Measurements from ENCODE around the gene CHST2. TPM values are rescaled to one million over a fixed set of nuclear protein-coding genes. Genes with fewer than 3 reads are reported as not detected.

CHST2 gene
- total RNA-seq, 1 experiment from 2014 or later, result 0.26 TPM

DNA sequence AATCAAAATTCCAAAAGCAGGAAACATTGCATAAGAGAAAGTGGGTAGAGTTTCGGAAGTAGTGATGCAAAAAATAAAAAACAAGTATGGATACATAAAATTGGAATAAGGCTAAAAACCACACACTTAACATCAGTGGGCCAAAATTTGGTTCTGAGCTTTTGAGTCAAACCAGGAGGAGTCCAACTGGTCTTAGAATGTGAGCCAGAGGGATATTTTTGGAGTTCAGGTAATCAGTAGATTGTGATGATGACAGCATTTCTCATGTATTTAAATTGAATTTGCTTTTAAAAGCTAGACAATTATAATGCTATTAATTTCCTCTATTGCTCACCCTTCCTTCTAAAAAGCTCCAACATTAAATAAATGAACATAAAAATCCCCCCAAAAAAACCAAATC lies 38.2 kb upstream of the CHST2 start:
- no peaks in the 10 kb centered on the region for H3K4me1 ChIP-seq (ENCODE audit: control insufficient read depth, insufficient read depth, low read length)
- no peaks in the 10 kb centered on the region for H3K36me3 ChIP-seq (ENCODE audit: control insufficient read depth, insufficient read depth, low read length)
- BruUV-seq (replicated peaks), result no TSS peak
- H3K27me3 ChIP-seq (ENCODE audit: control insufficient read depth, insufficient read depth, low read length), result peaks cover 8% of the 10 kb centered on the region
- ATAC-seq (no peak), DNase-seq (ENCODE audit: low read depth, low spot score) (no peak)
- ChIA-PET CTCF (no interaction called here), POLR2A (no interaction called here)
- in situ Hi-C loops (cut with HindIII; ENCODE audit: low pct_unique_long_range_greater_than_20kb, low sequenced_read_pairs), result no loop called here
- intact Hi-C loops (cut with micrococcal nuclease; ENCODE audit: unreplicated experiment), result no loop called here
- no peaks in the 10 kb centered on the region for H3K9me3 ChIP-seq (ENCODE audit: control insufficient read depth, insufficient read depth, low read depth, low read length)
- H3K4me3 ChIP-seq (ENCODE audit: low read depth in 2 of 2, low read length in 2 of 2), result no peak overlapping the region
- TF ChIP-seq TCF7L2 (IDR thresholded peaks at IDR 0.05; ENCODE audit: low read depth, low read length), result no peak
- no peak for TF ChIP-seq POLR2AphosphoS5 (IDR thresholded peaks at IDR 0.05; ENCODE audit: low read depth, low read length)
- TF ChIP-seq, protein P1, sequence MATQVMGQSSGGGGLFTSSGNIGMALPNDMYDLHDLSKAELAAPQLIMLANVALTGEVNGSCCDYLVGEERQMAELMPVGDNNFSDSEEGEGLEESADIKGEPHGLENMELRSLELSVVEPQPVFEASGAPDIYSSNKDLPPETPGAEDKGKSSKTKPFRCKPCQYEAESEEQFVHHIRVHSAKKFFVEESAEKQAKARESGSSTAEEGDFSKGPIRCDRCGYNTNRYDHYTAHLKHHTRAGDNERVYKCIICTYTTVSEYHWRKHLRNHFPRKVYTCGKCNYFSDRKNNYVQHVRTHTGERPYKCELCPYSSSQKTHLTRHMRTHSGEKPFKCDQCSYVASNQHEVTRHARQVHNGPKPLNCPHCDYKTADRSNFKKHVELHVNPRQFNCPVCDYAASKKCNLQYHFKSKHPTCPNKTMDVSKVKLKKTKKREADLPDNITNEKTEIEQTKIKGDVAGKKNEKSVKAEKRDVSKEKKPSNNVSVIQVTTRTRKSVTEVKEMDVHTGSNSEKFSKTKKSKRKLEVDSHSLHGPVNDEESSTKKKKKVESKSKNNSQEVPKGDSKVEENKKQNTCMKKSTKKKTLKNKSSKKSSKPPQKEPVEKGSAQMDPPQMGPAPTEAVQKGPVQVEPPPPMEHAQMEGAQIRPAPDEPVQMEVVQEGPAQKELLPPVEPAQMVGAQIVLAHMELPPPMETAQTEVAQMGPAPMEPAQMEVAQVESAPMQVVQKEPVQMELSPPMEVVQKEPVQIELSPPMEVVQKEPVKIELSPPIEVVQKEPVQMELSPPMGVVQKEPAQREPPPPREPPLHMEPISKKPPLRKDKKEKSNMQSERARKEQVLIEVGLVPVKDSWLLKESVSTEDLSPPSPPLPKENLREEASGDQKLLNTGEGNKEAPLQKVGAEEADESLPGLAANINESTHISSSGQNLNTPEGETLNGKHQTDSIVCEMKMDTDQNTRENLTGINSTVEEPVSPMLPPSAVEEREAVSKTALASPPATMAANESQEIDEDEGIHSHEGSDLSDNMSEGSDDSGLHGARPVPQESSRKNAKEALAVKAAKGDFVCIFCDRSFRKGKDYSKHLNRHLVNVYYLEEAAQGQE (IDR thresholded peaks at IDR 0.05; ENCODE audit: insufficient read depth in 1 of 2, low read depth in 2 of 2, low read length in 1 of 2), result no peak
- TF ChIP-seq SIN3A (IDR thresholded peaks at IDR 0.05; ENCODE audit: borderline replicate concordance, insufficient read depth, low read depth, low read length), result no peak
- TF ChIP-seq, protein P2, sequence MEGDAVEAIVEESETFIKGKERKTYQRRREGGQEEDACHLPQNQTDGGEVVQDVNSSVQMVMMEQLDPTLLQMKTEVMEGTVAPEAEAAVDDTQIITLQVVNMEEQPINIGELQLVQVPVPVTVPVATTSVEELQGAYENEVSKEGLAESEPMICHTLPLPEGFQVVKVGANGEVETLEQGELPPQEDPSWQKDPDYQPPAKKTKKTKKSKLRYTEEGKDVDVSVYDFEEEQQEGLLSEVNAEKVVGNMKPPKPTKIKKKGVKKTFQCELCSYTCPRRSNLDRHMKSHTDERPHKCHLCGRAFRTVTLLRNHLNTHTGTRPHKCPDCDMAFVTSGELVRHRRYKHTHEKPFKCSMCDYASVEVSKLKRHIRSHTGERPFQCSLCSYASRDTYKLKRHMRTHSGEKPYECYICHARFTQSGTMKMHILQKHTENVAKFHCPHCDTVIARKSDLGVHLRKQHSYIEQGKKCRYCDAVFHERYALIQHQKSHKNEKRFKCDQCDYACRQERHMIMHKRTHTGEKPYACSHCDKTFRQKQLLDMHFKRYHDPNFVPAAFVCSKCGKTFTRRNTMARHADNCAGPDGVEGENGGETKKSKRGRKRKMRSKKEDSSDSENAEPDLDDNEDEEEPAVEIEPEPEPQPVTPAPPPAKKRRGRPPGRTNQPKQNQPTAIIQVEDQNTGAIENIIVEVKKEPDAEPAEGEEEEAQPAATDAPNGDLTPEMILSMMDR (IDR thresholded peaks at IDR 0.05), result no peak
- H3K27ac ChIP-seq (ENCODE audit: low read length), result no peak overlapping the region

DNA sequence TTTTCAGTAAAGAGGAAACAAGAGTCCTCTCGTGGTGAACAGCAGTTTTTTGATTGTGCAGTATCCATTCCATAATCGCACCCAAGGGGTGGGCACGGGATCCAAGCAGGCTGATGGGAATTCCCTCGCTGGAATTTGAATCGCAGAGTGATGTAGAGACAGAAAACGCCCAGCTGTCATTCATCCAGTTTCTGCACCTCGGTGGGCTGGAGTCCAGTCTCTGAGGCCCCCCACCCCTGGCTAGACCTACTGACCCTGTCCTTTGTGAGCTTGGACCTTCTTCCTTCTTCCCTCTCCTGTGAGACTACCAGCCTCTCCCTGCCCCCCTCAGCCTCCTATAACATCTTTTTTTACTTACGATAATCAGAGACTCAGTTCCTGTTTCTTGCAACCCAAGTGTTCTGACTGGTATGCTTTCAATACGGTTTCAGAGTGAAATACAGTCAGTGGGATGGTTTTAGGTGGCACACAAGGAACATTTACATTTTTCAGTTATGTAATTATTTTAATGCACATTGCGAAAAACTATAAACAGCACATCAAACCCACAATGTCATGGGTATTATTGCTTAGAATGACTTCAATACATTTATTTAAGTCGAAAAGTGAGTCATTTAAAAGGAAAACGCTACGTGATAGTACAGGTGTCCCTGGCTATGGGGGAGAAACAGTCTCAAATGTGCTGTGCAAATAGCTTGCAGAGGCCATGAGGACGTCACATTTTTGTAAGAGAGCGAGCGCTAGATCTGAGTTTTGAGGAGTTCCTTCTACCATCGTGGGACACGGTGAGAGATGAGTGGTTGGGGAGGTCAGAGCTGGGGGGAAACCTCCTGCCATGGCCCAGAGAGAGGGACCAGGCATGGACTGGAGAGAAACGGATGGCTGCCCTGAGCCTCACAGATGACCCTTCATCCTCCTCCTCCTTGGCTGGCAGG lies 37.5 kb upstream of the CHST2 start:
- Histone ChIP-seq H3K27ac (ENCODE audit: low read length) (no peak overlapping the region), H3K27me3 (ENCODE audit: control insufficient read depth, insufficient read depth, low read length) (peaks cover 8% of the 10 kb centered on the region), H3K9me3 (ENCODE audit: control insufficient read depth, insufficient read depth, low read depth, low read length) (no peaks in the 10 kb centered on the region), H3K4me3 (ENCODE audit: low read depth in 2 of 2, low read length in 2 of 2) (no peak overlapping the region), H3K36me3 (ENCODE audit: control insufficient read depth, insufficient read depth, low read length) (no peaks in the 10 kb centered on the region), H3K4me1 (ENCODE audit: control insufficient read depth, insufficient read depth, low read length) (no peaks in the 10 kb centered on the region)
- ChIA-PET CTCF (no interaction called here), POLR2A (no interaction called here)
- DNase-seq (ENCODE audit: low read depth, low spot score) (no peak), ATAC-seq (no peak)
- TF ChIP-seq, protein P2 (IDR thresholded peaks at IDR 0.05), result no peak
- TF ChIP-seq, protein P1 (IDR thresholded peaks at IDR 0.05; ENCODE audit: insufficient read depth in 1 of 2, low read depth in 2 of 2, low read length in 1 of 2), result no peak
- TF ChIP-seq SIN3A (IDR thresholded peaks at IDR 0.05; ENCODE audit: borderline replicate concordance, insufficient read depth, low read depth, low read length) (no peak), POLR2AphosphoS5 (IDR thresholded peaks at IDR 0.05; ENCODE audit: low read depth, low read length) (no peak), TCF7L2 (IDR thresholded peaks at IDR 0.05; ENCODE audit: low read depth, low read length) (no peak)
- BruUV-seq (replicated peaks), result no TSS peak
- in situ Hi-C loops (cut with HindIII; ENCODE audit: low pct_unique_long_range_greater_than_20kb, low sequenced_read_pairs), result no loop called here
- intact Hi-C loops (cut with micrococcal nuclease; ENCODE audit: unreplicated experiment), result no loop called here
